Sigmoid colon (tissue), 7 donors: ENCODE results near the gene TRAF3IP1. TPM values are rescaled to one million over a fixed set of nuclear protein-coding genes. Genes with fewer than 3 reads are reported as not detected.

Experiments
- DNase-seq: peaks from one replicate; pipeline ENCODE4 v3.0.0-alpha.2; 2019
- H3K27ac ChIP-seq, 4 donors: fragments of 200-600 bp; sonication (generic); one replicate each; pipeline ENCODE4 v1.5.1; 2016 to 2019; ENCODE audit warnings: mild to moderate bottlenecking in 1 of 4
- H3K27me3 ChIP-seq, 3 donors: fragments of 200-600 bp; sonication (generic); one replicate each; pipeline ENCODE4 v1.5.1; 2019; ENCODE audit warnings: mild to moderate bottlenecking in 1 of 3
- H3K36me3 ChIP-seq, 4 donors: fragments of 200-600 bp; sonication (generic); one replicate each; pipeline ENCODE4 v1.5.1; 2016 to 2019
- H3K4me1 ChIP-seq, 4 donors: fragments of 200-600 bp; sonication (generic); one replicate each; pipeline ENCODE4 v1.5.1; 2017 to 2019
- H3K4me3 ChIP-seq, 4 donors: fragments of 200-600 bp; sonication (generic); one replicate each; pipeline ENCODE4 v1.5.1; 2017 to 2019; ENCODE audit warnings: mild to moderate bottlenecking in 2 of 4, moderate library complexity in 1 of 4
- H3K9me3 ChIP-seq, 4 donors: fragments of 200-600 bp in 3 of 4; sonication (generic) in 3 of 4; one replicate each; pipeline versions ENCODE4 v1.5.1 to v1.6.1; 2013 to 2019
- EP300 ChIP-seq, 4 donors: sonication (generic); formaldehyde crosslinking; IDR thresholded peaks; one replicate each; pipeline ENCODE4 v1.6.1; 2017; ENCODE audit warnings: antibody characterized with exemption in 4 of 4
- POLR2A ChIP-seq, 2 donors: fragments of 450-650 bp; IDR thresholded peaks; one replicate each; pipeline ENCODE4 v1.6.1; 2016; ENCODE audit warnings: antibody characterized with exemption in 2 of 2, mild to moderate bottlenecking in 2 of 2, moderate library complexity in 2 of 2
- POLR2AphosphoS5 ChIP-seq, 4 donors: sonication (generic); formaldehyde crosslinking; IDR thresholded peaks; one replicate each; pipeline ENCODE4 v1.6.1; 2017; ENCODE audit warnings: antibody characterized with exemption in 4 of 4
- WGBS, 2 donors: extraction: QIAGEN DNeasy Blood & Tissue Kit; methylation state at CpG; one replicate each; pipeline ENCODE4 v1.1.7; 2013; 5-methylcytosine and 5-hydroxymethylcytosine counted together
- intact Hi-C: fragments of 100-400 bp; cut with DNase I; formaldehyde crosslinking; loops from one replicate; pipeline ENCODE4 v1.15.1; 2023
- polyA plus RNA-seq, 3 donors: library from polyadenylated mRNA; stranded (reverse); fragments of 200-250 nt; gene quantifications; one replicate each; pipeline ENCODE4 v1.2.3, GENCODE V29; 2013
- total RNA-seq, 4 donors: library from RNA; depleted of rRNA; stranded (reverse); fragments of >200 nt; gene quantifications; one replicate each; pipeline ENCODE4 v1.1.0, GENCODE V29; 2016
- TF ChIP-seq, protein P1 (sequence below), 4 experiments: fragments of 450-650 bp in 3 of 4; fragments of 200-600 bp in 1 of 4; IDR thresholded peaks; one replicate each; pipeline ENCODE4 v1.5.1; 2016 to 2019; ENCODE audit warnings: antibody characterized with exemption in 4 of 4, mild to moderate bottlenecking in 3 of 4, moderate library complexity in 2 of 4
- donor health status: healthy with polysubstance abuse.
- donor health status: Bipolar disorder and iron deficiency.
- donor health status: healthy.

Gene TRAF3IP1
- total and polyA plus RNA-seq, 7 donors, result 6.9 to 20.8 (median 17.5) TPM

DNA sequence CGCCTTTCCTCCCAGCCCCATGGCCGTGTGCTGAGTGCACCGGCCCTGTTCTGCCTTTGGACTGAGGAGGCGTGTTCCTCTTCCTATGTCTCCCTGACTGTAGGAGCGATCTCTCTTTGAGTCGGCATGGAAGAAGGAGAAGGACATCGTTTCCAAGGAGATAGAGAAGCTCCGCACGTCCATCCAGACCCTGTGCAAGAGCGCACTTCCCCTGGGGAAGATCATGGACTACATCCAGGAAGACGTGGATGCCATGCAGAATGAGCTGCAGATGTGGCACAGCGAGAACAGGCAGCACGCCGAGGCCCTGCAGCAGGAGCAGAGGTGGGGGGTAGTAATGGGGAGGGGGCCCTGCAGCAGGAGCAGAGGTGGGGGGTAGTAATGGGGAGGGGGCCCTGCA lies 77.0 kb downstream of the TRAF3IP1 start:
- Histone ChIP-seq H3K36me3 (peaks cover 0 to 29% (median 0%) of the 10 kb centered on the region in 4 donors), H3K4me1 (no peaks in the 10 kb centered on the region), H3K9me3 (no peaks in the 10 kb centered on the region), H3K4me3 (no peak overlapping the region), H3K27me3 (no peaks in the 10 kb centered on the region), H3K27ac (no peak overlapping the region)
- TF ChIP-seq, protein P1, sequence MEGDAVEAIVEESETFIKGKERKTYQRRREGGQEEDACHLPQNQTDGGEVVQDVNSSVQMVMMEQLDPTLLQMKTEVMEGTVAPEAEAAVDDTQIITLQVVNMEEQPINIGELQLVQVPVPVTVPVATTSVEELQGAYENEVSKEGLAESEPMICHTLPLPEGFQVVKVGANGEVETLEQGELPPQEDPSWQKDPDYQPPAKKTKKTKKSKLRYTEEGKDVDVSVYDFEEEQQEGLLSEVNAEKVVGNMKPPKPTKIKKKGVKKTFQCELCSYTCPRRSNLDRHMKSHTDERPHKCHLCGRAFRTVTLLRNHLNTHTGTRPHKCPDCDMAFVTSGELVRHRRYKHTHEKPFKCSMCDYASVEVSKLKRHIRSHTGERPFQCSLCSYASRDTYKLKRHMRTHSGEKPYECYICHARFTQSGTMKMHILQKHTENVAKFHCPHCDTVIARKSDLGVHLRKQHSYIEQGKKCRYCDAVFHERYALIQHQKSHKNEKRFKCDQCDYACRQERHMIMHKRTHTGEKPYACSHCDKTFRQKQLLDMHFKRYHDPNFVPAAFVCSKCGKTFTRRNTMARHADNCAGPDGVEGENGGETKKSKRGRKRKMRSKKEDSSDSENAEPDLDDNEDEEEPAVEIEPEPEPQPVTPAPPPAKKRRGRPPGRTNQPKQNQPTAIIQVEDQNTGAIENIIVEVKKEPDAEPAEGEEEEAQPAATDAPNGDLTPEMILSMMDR (IDR thresholded peaks at IDR 0.05), result no peak
- TF ChIP-seq EP300 (IDR thresholded peaks at IDR 0.05), result no peak
- no peak for DNase-seq
- 92 to 96% methylated on average over 14 of the region's 14 CpGs for WGBS, 2 donors
- intact Hi-C loops, result no loop called here

DNA sequence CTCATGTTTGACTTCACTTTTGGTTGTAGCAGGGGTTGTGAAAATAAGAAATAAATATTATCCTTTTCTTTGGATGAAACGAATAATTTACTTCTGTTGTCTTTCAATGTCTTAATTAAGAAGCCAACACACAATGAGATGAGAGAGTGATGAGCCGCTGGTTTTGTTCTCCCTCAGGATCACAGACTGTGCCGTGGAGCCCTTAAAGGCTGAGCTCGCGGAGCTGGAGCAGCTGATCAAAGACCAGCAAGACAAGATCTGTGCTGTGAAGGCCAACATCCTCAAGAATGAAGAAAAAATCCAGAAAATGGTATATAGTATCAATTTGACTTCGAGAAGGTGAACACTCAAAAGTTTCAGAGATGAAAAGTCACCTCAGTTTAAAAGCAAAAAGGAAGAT lies 78.3 kb downstream of the TRAF3IP1 start:
- no peak for DNase-seq
- H3K4me3 ChIP-seq, result no peak overlapping the region
- TF ChIP-seq POLR2A (IDR thresholded peaks at IDR 0.05) (no peak), EP300 (IDR thresholded peaks at IDR 0.05) (no peak), POLR2AphosphoS5 (IDR thresholded peaks at IDR 0.05) (no peak)
- TF ChIP-seq, protein P1 (IDR thresholded peaks at IDR 0.05), result no peak
- no peaks in the 10 kb centered on the region for H3K27me3 ChIP-seq
- WGBS, 2 donors, result 91 to 93% methylated on average over 6 of the region's 6 CpGs
- intact Hi-C loops, result no loop called here
- no peak overlapping the region for H3K27ac ChIP-seq
- H3K9me3 ChIP-seq, result no peaks in the 10 kb centered on the region
- peaks cover 0 to 29% (median 0%) of the 10 kb centered on the region in 4 donors for H3K36me3 ChIP-seq
- H3K4me1 ChIP-seq, result no peaks in the 10 kb centered on the region

DNA sequence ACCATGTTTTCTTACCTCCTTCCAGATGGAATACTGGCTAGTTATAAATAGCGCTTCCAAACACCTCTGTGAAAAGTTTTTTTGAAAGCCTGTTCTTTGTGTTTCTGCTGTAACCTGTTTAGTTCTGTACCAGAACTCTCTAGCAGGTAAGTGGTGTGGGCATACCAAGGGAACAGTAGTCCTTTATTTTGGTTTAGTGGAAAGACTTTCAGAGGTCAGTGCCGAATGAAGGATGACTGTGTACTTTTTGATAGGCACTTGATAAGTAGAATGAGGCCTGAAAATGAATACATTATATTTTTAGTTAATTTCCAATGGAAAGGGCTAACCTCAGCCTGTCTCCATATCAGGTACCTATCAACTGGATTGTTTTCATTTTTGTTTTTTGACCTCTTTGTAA lies 78.8 kb downstream of the TRAF3IP1 start:
- peaks cover 0 to 29% (median 0%) of the 10 kb centered on the region in 4 donors for H3K36me3 ChIP-seq
- no peaks in the 10 kb centered on the region for H3K9me3 ChIP-seq
- H3K27ac ChIP-seq, result no peak overlapping the region
- no peak for TF ChIP-seq POLR2A (IDR thresholded peaks at IDR 0.05)
- TF ChIP-seq, protein P1 (IDR thresholded peaks at IDR 0.05), result no peak
- WGBS, 2 donors, result 91 to 98% methylated on average over 2 of the region's 2 CpGs
- no peaks in the 10 kb centered on the region for H3K27me3 ChIP-seq
- intact Hi-C loops, result no loop called here
- no peak for DNase-seq
- H3K4me3 ChIP-seq, result no peak overlapping the region
- H3K4me1 ChIP-seq, result no peaks in the 10 kb centered on the region

DNA sequence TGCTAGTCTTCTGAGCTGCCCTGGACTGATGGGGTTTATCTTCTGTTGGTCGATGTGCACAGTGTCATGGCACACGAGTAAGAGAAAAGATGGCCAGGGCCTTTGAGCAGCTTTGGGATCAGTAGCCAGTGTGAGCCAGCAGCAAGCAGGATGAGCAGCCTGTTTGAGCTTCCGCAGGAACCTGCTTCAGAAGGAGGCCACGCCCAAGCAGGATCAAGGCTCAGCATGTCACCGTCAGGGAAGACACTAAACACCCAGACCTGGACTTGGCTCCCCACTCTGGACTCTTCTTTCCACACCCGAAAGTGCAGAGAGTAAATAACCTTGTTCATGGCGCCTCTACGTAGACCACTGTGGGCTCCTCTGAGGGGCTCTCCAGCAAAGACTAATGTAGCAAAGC lies 81.2 kb downstream of the TRAF3IP1 start:
- intact Hi-C loops, result no loop called here
- 30 to 79% methylated on average over 8 of the region's 8 CpGs for WGBS, 2 donors
- no peak for DNase-seq
- Histone ChIP-seq H3K4me3 (no peak overlapping the region), H3K27me3 (no peaks in the 10 kb centered on the region), H3K9me3 (no peaks in the 10 kb centered on the region), H3K4me1 (no peaks in the 10 kb centered on the region), H3K36me3 (peaks cover 0 to 29% (median 0%) of the 10 kb centered on the region in 4 donors), H3K27ac (no peak overlapping the region)
- TF ChIP-seq POLR2AphosphoS5 (IDR thresholded peaks at IDR 0.05) (no peak), POLR2A (IDR thresholded peaks at IDR 0.05) (no peak), EP300 (IDR thresholded peaks at IDR 0.05) (no peak)
- TF ChIP-seq, protein P1 (IDR thresholded peaks at IDR 0.05), result no peak

DNA sequence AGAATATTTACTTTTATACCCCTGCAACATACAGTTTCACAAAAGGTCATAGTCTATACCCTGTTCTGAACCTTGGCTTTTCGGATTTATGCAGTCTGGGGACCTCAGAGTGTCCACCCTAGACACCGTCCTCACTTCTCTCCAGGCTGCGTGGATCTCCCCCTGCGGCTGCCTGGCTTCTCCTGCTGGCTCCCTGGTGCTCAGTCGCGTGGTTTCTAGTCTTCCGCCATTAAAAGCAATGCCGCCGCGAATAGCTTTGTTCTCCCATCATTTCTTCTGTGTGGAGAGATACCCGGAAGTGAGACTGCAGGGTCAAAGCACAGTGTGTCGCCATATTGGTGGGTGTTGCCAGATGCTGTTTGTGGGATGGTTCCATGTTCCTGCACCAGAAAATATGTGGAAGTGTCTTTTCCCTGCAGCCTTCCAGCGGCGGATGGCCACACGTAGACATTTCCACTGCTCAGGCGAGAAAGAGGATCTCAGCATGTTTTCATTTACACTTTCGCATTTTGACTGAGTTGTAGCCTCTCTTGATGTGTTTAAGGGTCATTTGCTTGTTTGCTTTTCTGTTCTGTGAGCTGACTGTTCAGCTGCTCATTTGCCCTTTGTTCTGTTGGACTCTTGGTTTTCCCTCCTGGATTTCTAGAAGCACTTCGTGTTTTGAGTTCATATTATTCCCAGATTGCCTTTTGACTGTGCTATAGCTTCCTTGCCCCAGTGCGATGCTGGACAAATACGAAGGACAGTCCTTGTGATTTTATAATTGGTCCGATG lies 83.5 kb downstream of the TRAF3IP1 start:
- TF ChIP-seq POLR2AphosphoS5 (IDR thresholded peaks at IDR 0.05) (no peak), EP300 (IDR thresholded peaks at IDR 0.05) (no peak), POLR2A (IDR thresholded peaks at IDR 0.05) (no peak)
- TF ChIP-seq, protein P1 (IDR thresholded peaks at IDR 0.05), result no peak
- Histone ChIP-seq H3K27ac (no peak overlapping the region), H3K9me3 (no peaks in the 10 kb centered on the region), H3K4me1 (no peaks in the 10 kb centered on the region), H3K27me3 (no peaks in the 10 kb centered on the region), H3K36me3 (peaks cover 0 to 23% (median 0%) of the 10 kb centered on the region in 4 donors), H3K4me3 (no peak overlapping the region)
- no peak for DNase-seq
- intact Hi-C loops, result no loop called here
- 62 to 86% methylated on average over 21 of the region's 21 CpGs for WGBS, 2 donors
